OCI-LY7 (cell line): ENCODE measurements around the gene RNASEH2A. TPM values are rescaled to one million over a fixed set of nuclear protein-coding genes. Genes with fewer than 3 reads are reported as not detected.

Source experiments
- BruUV-seq: library from RNA; stranded (reverse); fragments of 400-500 nt; replicated peaks from 2 replicates; lab custom pipeline; 2021; lab: Mats Ljungman, UMichigan
- CTCF ChIA-PET: fragments of 300-600 bp; sonication (Branson Sonifier 250); formaldehyde crosslinking; loops from one replicate; lab custom pipeline; 2022; ENCODE audit warnings: antibody characterized with exemption; ENCODE audit not compliant: unreplicated experiment; lab: Charles Lee
- POLR2A ChIA-PET: fragments of 300-600 bp; sonication (Branson Sonifier 250); formaldehyde crosslinking; loops from one replicate; lab custom pipeline; 2022; ENCODE audit warnings: antibody characterized with exemption; lab: Charles Lee
- DNase-seq: peaks from one replicate; pipeline ENCODE4 v3.0.0-alpha.2; 2015; ENCODE audit warnings: low spot score
- H2AFZ ChIP-seq: fragments of 200-600 bp; sonication (generic), shearing (Covaris generic); 2 replicates; pipeline ENCODE4 v1.6.1; 2014; ENCODE audit warnings: mild to moderate bottlenecking, antibody characterized with exemption, low read length, moderate library complexity
- H3K27ac ChIP-seq: fragments of 200-600 bp; sonication (generic); 2 replicates; pipeline ENCODE4 v1.5.1; 2014; ENCODE audit warnings: mixed run types, low read depth, mild to moderate bottlenecking, moderate library complexity, low read length, inconsistent platforms; ENCODE audit not compliant: poor library complexity, severe bottlenecking
- H3K36me3 ChIP-seq: fragments of 200-600 bp; sonication (generic); 2 replicates; pipeline ENCODE4 v1.6.1; 2014; ENCODE audit warnings: mild to moderate bottlenecking, antibody characterized with exemption, low read length, moderate library complexity, mixed read lengths; ENCODE audit not compliant: insufficient read depth
- H3K4me1 ChIP-seq: fragments of 200-600 bp; sonication (generic); 2 replicates; pipeline ENCODE4 v1.5.1; 2014; ENCODE audit warnings: mild to moderate bottlenecking, low read length; ENCODE audit not compliant: insufficient read depth, poor library complexity, severe bottlenecking
- H3K4me2 ChIP-seq: fragments of 200-600 bp; sonication (generic); 2 replicates; pipeline ENCODE4 v1.6.1; 2014; ENCODE audit warnings: mild to moderate bottlenecking, low read length
- H3K4me3 ChIP-seq: fragments of 200-600 bp; sonication (generic); 2 replicates; pipeline ENCODE4 v1.5.1; 2014; ENCODE audit warnings: mild to moderate bottlenecking, low read depth, low read length; ENCODE audit not compliant: poor library complexity, severe bottlenecking
- H3K79me2 ChIP-seq: fragments of 200-600 bp; sonication (generic); 2 replicates; pipeline ENCODE4 v1.6.1; 2016; ENCODE audit warnings: low read depth, mild to moderate bottlenecking, low read length, moderate library complexity, mixed read lengths; ENCODE audit not compliant: insufficient read depth
- H3K9me2 ChIP-seq: fragments of 200-600 bp; sonication (generic); 2 replicates; pipeline ENCODE4 v1.6.1; 2016; ENCODE audit warnings: mild to moderate bottlenecking, low read length, mixed read lengths; ENCODE audit not compliant: insufficient read depth
- H3K9me3 ChIP-seq: fragments of 200-600 bp; sonication (generic); 2 replicates; pipeline ENCODE4 v1.6.1; 2014; ENCODE audit warnings: mild to moderate bottlenecking, mixed run types, low read length, mixed read lengths
- H4K20me1 ChIP-seq: fragments of 200-600 bp; sonication (generic); 2 replicates; pipeline ENCODE4 v1.6.1; 2014; ENCODE audit warnings: mild to moderate bottlenecking, antibody characterized with exemption, low read length, moderate library complexity, mixed read lengths; ENCODE audit not compliant: insufficient read depth
- CTCF ChIP-seq: fragments of 200-600 bp; sonication (generic); conservative IDR thresholded peaks from 2 replicates; pipeline ENCODE4 v1.5.1; 2014; ENCODE audit warnings: mild to moderate bottlenecking, antibody characterized with exemption, low read length, moderate library complexity, mixed read lengths
- EZH2phosphoT487 ChIP-seq: fragments of 200-600 bp; sonication (generic); IDR thresholded peaks from 2 replicates; pipeline ENCODE4 v1.6.1; 2018; ENCODE audit warnings: low read depth, borderline replicate concordance, mild to moderate bottlenecking, mixed run types, antibody characterized with exemption, low read length, moderate library complexity, mixed read lengths
- intact Hi-C: fragments of 100-400 bp; cut with micrococcal nuclease; formaldehyde crosslinking; loops from one replicate; pipeline ENCODE4 v1.10.0; 2022; ENCODE audit not compliant: unreplicated experiment
- total RNA-seq, 2 experiments: library from RNA; depleted of rRNA in 1 of 2; stranded (reverse); fragments of >200 nt in 1 of 2; shearing (Covaris generic) in 1 of 2; gene quantifications; 2 replicates each; pipeline ENCODE4 v1.2.3, GENCODE V29; 2014 to 2022

The RNASEH2A gene
- total RNA-seq, 2 experiments from 2014 or later, result 86.0 to 115 TPM

GRCh38 chr19:12759686-12760085 lies 46.7 kb upstream of the RNASEH2A start:
- Histone ChIP-seq H3K4me1 (no peaks in the 10 kb centered on the region), H3K4me3 (no peak overlapping the region), H3K79me2 (no peaks in the 10 kb centered on the region), H3K9me3 (no peaks in the 10 kb centered on the region), H3K36me3 (no peaks in the 10 kb centered on the region), H3K9me2 (no peaks in the 10 kb centered on the region), H4K20me1 (no peaks in the 10 kb centered on the region), H3K27ac (no peak overlapping the region), H2AFZ (no peak overlapping the region), H3K4me2 (no peak overlapping the region)
- BruUV-seq, result no TSS peak
- ChIA-PET POLR2A (interaction anchor here (0.6 kb wide), 1 partner anchor 874 kb away, joined by 4 read pairs; no protein-coding TSS in a partner anchor), CTCF (no interaction called here)
- intact Hi-C loops, result loop anchor here (1.0 kb wide), 1 partner anchor 37 kb away; no protein-coding TSS in a partner anchor
- TF ChIP-seq CTCF (no peak), EZH2phosphoT487 (no peak)
- no peak for DNase-seq

DNA sequence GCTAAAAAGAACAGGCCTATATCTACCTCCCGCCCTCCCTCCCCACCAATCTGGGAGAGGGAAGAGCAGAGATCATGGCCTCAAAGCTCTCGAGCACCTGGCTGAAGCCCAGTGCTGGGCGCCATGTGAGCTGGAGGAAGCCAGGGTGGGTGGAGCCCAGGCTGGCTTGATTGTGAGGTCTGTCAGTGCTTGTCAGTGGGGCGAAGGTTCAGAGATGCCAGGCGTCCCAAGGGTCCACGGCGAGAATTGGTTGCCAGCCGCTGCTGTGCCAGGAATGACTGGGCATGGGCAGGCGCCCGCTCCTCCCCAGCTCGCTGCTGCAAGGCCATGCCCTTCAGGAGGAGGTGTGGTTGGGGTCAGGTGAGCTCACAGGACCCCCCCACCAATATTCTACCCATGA lies 43.3 kb upstream of the RNASEH2A start:
- Histone ChIP-seq H3K36me3 (no peaks in the 10 kb centered on the region), H3K79me2 (no peaks in the 10 kb centered on the region), H3K4me2 (no peak overlapping the region), H3K4me1 (no peaks in the 10 kb centered on the region), H3K9me2 (no peaks in the 10 kb centered on the region), H2AFZ (no peak overlapping the region), H3K27ac (no peak overlapping the region), H4K20me1 (no peaks in the 10 kb centered on the region), H3K9me3 (no peaks in the 10 kb centered on the region), H3K4me3 (no peak overlapping the region)
- DNase-seq, result no peak
- TF ChIP-seq CTCF, result no peak
- TF ChIP-seq EZH2phosphoT487, result no peak
- BruUV-seq, result no TSS peak
- POLR2A ChIA-PET, result no interaction called here
- intact Hi-C loops, result no loop called here
- CTCF ChIA-PET, result interaction anchor here (0.6 kb wide), 1 partner anchor 102 kb away, joined by 3 read pairs; no protein-coding TSS in a partner anchor

- no peaks in the 10 kb centered on the region for H3K36me3 ChIP-seq
- intact Hi-C loops, result no loop called here
- no peak overlapping the region for H2AFZ ChIP-seq
- CTCF ChIA-PET, result no interaction called here
- H3K4me1 ChIP-seq, result no peaks in the 10 kb centered on the region
- H3K9me2 ChIP-seq, result no peaks in the 10 kb centered on the region
- no peaks in the 10 kb centered on the region for H3K9me3 ChIP-seq
- no peak overlapping the region for H3K27ac ChIP-seq
- H4K20me1 ChIP-seq, result no peaks in the 10 kb centered on the region
- DNase-seq, result no peak
- H3K79me2 ChIP-seq, result no peaks in the 10 kb centered on the region
- no TSS peak for BruUV-seq
- no peak overlapping the region for H3K4me2 ChIP-seq
- no peak for TF ChIP-seq CTCF
- TF ChIP-seq EZH2phosphoT487, result no peak
- no peak overlapping the region for H3K4me3 ChIP-seq
- POLR2A ChIA-PET, result no interaction called here
Measured at GRCh38 chr19:12764698-12765097, 41.7 kb upstream of the RNASEH2A start.
